ENCODE measurements around the gene FMO1.
A peak's percentile ranks its signal among the peaks of the same experiment; 100 is the strongest.

- TF ChIP-seq CTCF (conservative IDR thresholded peaks at IDR 0.05; ENCODE audit: low read depth, low read length), result peak; percentile 79
- no peak for TF ChIP-seq EZH2 (IDR thresholded peaks at IDR 0.05; ENCODE audit: borderline replicate concordance, low read depth, low read length, poor library complexity, severe bottlenecking)
These were observed 3.0 kb downstream of the FMO1 start for GRCh38 chr1:171251042-171251951.
